ENCODE data around the gene SUSD2. TPM values are rescaled to one million over a fixed set of nuclear protein-coding genes. Genes with fewer than 3 reads are reported as not detected.

SUSD2 gene
- total RNA-seq, 1 experiment from 2014 or later: 2.5 TPM

DNA sequence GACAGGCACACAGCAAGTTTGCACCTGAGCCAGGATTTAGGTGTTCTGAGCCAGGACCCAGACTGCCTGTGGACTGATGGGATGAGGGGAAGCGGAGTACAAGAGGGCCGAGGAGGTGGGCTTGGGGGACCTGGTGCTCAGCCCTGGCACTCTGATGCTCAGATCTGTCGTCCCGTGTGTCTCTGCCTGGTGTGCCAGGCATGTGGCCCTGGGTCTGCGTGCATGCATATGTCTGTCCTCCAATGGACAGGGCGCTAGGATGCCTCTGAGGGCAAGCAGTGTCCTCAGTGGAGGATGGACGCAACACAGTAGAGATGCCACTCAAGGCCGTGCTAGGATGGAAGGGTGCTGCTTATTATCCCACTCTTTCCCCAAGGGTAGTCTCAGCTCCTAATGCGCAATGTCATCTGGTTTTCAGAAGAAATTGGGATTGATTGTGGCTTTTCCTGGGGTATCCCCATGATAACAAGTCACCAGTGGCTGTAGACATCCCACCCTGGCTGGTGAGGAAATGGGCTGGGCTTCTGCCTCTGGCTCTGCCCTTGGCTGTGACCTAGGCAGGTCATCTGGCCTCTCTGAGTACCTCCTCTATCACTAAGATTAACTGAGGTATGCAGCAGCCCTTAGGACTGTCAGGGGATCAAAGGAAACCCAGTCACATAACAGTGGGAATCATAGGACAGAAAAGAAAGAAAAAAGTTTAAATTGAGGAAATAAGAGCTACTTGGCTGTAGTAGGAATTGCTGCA, 35.7 kb upstream of the SUSD2 start:
- H3K27ac Mint-ChIP-seq (ENCODE audit: unreplicated experiment): peak overlapping the region; percentile 37
- intact Hi-C loops (cut with micrococcal nuclease; ENCODE audit: unreplicated experiment): no loop called here
- CTCF ChIA-PET: interaction anchor here (0.9 to 1.6 kb wide), 7 partner anchors 7 to 44 kb away, joined by 3 to 11 read pairs (median 4); no protein-coding TSS in a partner anchor
- no peaks in the 10 kb centered on the region for H3K9me3 Mint-ChIP-seq (ENCODE audit: low read depth, unreplicated experiment)
- H3K4me3 Mint-ChIP-seq (ENCODE audit: low read depth, unreplicated experiment): peak overlapping the region; percentile 7
- peaks cover 3% of the 10 kb centered on the region for H3K36me3 Mint-ChIP-seq (ENCODE audit: insufficient read depth, unreplicated experiment)
- H3K4me1 Mint-ChIP-seq (ENCODE audit: low read depth, unreplicated experiment): peaks cover 20% of the 10 kb centered on the region
- no peaks in the 10 kb centered on the region for H3K27me3 Mint-ChIP-seq (ENCODE audit: unreplicated experiment)
- TF ChIP-seq, protein P1, sequence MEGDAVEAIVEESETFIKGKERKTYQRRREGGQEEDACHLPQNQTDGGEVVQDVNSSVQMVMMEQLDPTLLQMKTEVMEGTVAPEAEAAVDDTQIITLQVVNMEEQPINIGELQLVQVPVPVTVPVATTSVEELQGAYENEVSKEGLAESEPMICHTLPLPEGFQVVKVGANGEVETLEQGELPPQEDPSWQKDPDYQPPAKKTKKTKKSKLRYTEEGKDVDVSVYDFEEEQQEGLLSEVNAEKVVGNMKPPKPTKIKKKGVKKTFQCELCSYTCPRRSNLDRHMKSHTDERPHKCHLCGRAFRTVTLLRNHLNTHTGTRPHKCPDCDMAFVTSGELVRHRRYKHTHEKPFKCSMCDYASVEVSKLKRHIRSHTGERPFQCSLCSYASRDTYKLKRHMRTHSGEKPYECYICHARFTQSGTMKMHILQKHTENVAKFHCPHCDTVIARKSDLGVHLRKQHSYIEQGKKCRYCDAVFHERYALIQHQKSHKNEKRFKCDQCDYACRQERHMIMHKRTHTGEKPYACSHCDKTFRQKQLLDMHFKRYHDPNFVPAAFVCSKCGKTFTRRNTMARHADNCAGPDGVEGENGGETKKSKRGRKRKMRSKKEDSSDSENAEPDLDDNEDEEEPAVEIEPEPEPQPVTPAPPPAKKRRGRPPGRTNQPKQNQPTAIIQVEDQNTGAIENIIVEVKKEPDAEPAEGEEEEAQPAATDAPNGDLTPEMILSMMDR (IDR thresholded peaks at IDR 0.05; ENCODE audit: unreplicated experiment): no peak
- BruUV-seq (replicated peaks): no TSS peak
- no peak for DNase-seq

DNA sequence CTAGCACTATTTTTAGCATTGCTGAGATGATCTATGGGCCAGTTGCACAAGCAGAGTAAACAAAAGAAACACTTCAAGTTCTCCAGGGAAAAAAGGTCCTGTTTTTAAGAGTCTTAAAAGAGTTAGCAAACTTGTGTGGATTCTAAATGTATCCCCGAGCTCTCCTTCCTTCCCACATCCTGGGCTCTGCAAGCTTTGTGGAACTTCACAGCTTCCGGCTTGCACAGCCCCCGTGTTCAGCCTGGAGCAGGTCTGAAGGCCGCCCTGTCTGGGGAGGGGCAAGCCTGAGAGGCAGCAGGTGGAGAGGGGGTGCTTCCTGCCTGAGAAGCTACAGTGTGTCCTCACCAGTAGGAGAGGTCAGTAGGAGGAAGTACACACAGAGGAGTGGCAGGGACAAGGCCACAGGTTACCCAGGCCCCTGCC, 35.1 kb upstream of the SUSD2 start:
- peak; percentile 61 for DNase-seq
- Mint-ChIP-seq H3K4me1 (ENCODE audit: low read depth, unreplicated experiment) (peaks cover 20% of the 10 kb centered on the region), H3K36me3 (ENCODE audit: insufficient read depth, unreplicated experiment) (peaks cover 3% of the 10 kb centered on the region), H3K9me3 (ENCODE audit: low read depth, unreplicated experiment) (no peaks in the 10 kb centered on the region), H3K27ac (ENCODE audit: unreplicated experiment) (peak overlapping the region; percentile 37), H3K4me3 (ENCODE audit: low read depth, unreplicated experiment) (peak overlapping the region; percentile 7), H3K27me3 (ENCODE audit: unreplicated experiment) (no peaks in the 10 kb centered on the region)
- BruUV-seq (replicated peaks): no TSS peak
- CTCF ChIA-PET: interaction anchor here (0.6 to 1.6 kb wide), 8 partner anchors 8 to 43 kb away, joined by 3 to 11 read pairs (median 4); no protein-coding TSS in a partner anchor
- TF ChIP-seq, protein P1 (IDR thresholded peaks at IDR 0.05; ENCODE audit: unreplicated experiment): no peak
- intact Hi-C loops (cut with micrococcal nuclease; ENCODE audit: unreplicated experiment): no loop called here

DNA sequence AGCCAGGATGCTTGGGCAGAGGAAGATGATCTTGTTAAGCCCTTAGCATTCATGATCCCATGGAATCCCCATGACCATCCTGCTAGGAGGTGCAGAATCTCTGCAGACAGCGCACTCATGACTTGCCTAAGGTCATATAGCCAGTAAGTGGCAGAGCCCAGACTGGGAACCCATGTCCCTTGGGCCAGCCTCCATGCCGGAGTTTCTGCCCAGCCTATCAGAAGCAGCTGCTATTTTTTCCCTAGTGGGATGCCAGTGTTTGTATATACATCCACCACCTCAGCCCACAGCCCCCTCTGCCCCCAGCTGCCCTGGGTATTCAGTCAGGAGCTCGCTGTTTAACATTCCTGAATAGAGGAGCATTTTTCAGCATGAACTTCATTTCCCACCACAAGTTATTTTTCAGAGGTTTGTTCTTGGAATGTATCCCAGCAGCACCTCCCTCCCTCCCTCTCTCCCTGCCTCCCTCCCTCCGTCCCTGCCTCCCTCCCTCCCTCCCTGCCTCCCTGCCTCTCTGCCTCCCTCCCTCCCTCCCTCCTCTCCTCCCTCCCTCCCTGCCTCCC, 34.4 kb upstream of the SUSD2 start:
- H3K36me3 Mint-ChIP-seq (ENCODE audit: insufficient read depth, unreplicated experiment): peaks cover 3% of the 10 kb centered on the region
- peaks cover 20% of the 10 kb centered on the region for H3K4me1 Mint-ChIP-seq (ENCODE audit: low read depth, unreplicated experiment)
- H3K4me3 Mint-ChIP-seq (ENCODE audit: low read depth, unreplicated experiment): no peak overlapping the region
- BruUV-seq (replicated peaks): no TSS peak
- no peaks in the 10 kb centered on the region for H3K27me3 Mint-ChIP-seq (ENCODE audit: unreplicated experiment)
- TF ChIP-seq, protein P1 (IDR thresholded peaks at IDR 0.05; ENCODE audit: unreplicated experiment): no peak
- DNase-seq: no peak
- H3K9me3 Mint-ChIP-seq (ENCODE audit: low read depth, unreplicated experiment): no peaks in the 10 kb centered on the region
- intact Hi-C loops (cut with micrococcal nuclease; ENCODE audit: unreplicated experiment): no loop called here
- CTCF ChIA-PET: interaction anchor here (0.6 to 1.6 kb wide), 7 partner anchors 9 to 28 kb away, joined by 3 to 11 read pairs (median 4); no protein-coding TSS in a partner anchor
- no peak overlapping the region for H3K27ac Mint-ChIP-seq (ENCODE audit: unreplicated experiment)

DNA sequence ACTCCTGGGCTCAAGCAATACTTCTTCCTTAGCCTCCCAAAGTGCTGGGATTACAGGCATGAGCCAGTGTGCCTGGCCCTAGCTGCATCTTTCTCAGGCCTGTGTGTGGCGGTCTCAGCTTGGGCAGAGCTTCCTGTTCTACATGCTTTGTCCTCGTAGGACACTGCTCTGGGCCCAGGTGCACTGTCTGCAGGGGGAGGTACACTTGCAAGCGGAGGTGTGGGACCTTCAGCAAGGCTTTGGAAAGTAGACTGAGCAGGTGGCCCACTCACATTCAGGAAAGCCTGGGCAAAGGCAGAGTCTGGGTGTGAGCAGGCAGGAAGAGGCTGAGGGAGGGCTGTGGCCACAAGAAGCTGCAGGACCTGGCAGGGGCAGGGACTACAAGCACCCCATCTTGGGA, 33.6 kb upstream of the SUSD2 start:
- no peak overlapping the region for H3K27ac Mint-ChIP-seq (ENCODE audit: unreplicated experiment)
- no peaks in the 10 kb centered on the region for H3K9me3 Mint-ChIP-seq (ENCODE audit: low read depth, unreplicated experiment)
- CTCF ChIA-PET: no interaction called here
- H3K4me1 Mint-ChIP-seq (ENCODE audit: low read depth, unreplicated experiment): peaks cover 20% of the 10 kb centered on the region
- no peak for DNase-seq
- intact Hi-C loops (cut with micrococcal nuclease; ENCODE audit: unreplicated experiment): no loop called here
- no peaks in the 10 kb centered on the region for H3K27me3 Mint-ChIP-seq (ENCODE audit: unreplicated experiment)
- BruUV-seq (replicated peaks): no TSS peak
- H3K36me3 Mint-ChIP-seq (ENCODE audit: insufficient read depth, unreplicated experiment): peaks cover 3% of the 10 kb centered on the region
- no peak overlapping the region for H3K4me3 Mint-ChIP-seq (ENCODE audit: low read depth, unreplicated experiment)
- TF ChIP-seq, protein P1 (IDR thresholded peaks at IDR 0.05; ENCODE audit: unreplicated experiment): no peak

All from Calu3 (cell line).